OCI-LY3 (cell line): Measurements from ENCODE around the gene TMEM89.

Experiments
- H2AFZ ChIP-seq: fragments of 200-600, 300-600 bp; shearing (Covaris generic); 2 replicates; pipeline ENCODE4 v1.6.0; 2014; ENCODE audit warnings: antibody characterized with exemption, low read depth, low read length
- H3K27ac ChIP-seq: fragments of 200-600, 300-600 bp; sonication (generic); 2 replicates; pipeline ENCODE4 v1.5.1; 2014; ENCODE audit warnings: mild to moderate bottlenecking, low read length, moderate library complexity, mixed read lengths
- H3K27me3 ChIP-seq: fragments of 200-600, 300-600 bp; sonication (generic); 2 replicates; pipeline ENCODE4 v1.6.1; 2014; ENCODE audit warnings: low read depth, low read length, mixed read lengths
- H3K36me3 ChIP-seq: fragments of 200-600, 300-600 bp; sonication (generic); replicated peaks from 2 replicates; pipeline ENCODE3; 2014; ENCODE audit warnings: low read depth, low read length, mixed read lengths
- H3K4me1 ChIP-seq: fragments of 300-600, 200-600 bp; sonication (generic); 2 replicates; pipeline ENCODE4 v1.6.1; 2014; ENCODE audit warnings: low read length, mixed read lengths
- H3K4me2 ChIP-seq: fragments of 200-600, 300-600 bp; sonication (generic); 2 replicates; pipeline ENCODE4 v1.6.1; 2014; ENCODE audit warnings: low read length, mixed read lengths
- H3K4me3 ChIP-seq: fragments of 300-600, 200-600 bp; sonication (generic); 2 replicates; pipeline ENCODE4 v1.5.1; 2014; ENCODE audit warnings: antibody characterized with exemption, mild to moderate bottlenecking, low read length, moderate library complexity
- H3K79me2 ChIP-seq: fragments of 300-600, 200-600 bp; shearing (Covaris generic); 2 replicates; pipeline ENCODE4 v1.6.1; 2014; ENCODE audit warnings: mild to moderate bottlenecking, low read length, mixed read lengths
- H3K9ac ChIP-seq: fragments of 300-600, 200-600 bp; shearing (Covaris generic); 2 replicates; pipeline ENCODE4 v1.6.0; 2014; ENCODE audit warnings: mild to moderate bottlenecking, low read length, moderate library complexity
- H3K9me3 ChIP-seq: fragments of 200-600, 300-600 bp; shearing (Covaris generic); 2 replicates; pipeline ENCODE4 v1.6.1; 2014; ENCODE audit warnings: low read length, mixed read lengths; ENCODE audit not compliant: insufficient read depth
- H4K20me1 ChIP-seq: fragments of 200-600, 300-600 bp; sonication (generic); 2 replicates; pipeline ENCODE4 v1.6.1; 2016; ENCODE audit warnings: low read length, mixed read lengths; ENCODE audit not compliant: insufficient read depth
- CTCF ChIP-seq: fragments of 200-600, 300-600 bp; sonication (generic); IDR thresholded peaks from 2 replicates; pipeline ENCODE4 v1.5.1; 2014; ENCODE audit warnings: antibody characterized with exemption, low read length, low read depth
- EZH2phosphoT487 ChIP-seq: fragments of 200-600 bp; shearing (Covaris generic); IDR thresholded peaks from 2 replicates; pipeline ENCODE4 v1.6.1; 2018; ENCODE audit warnings: antibody characterized with exemption, mixed run types, low read depth

The TMEM89 gene

GRCh38 chr3:48619541-48620524 is 1.7 kb downstream of the TMEM89 start:
- TF ChIP-seq CTCF, result no peak
- no peak for TF ChIP-seq EZH2phosphoT487
- H3K9ac ChIP-seq, result no peak overlapping the region
- H3K4me2 ChIP-seq, result no peak overlapping the region
- H2AFZ ChIP-seq, result no peak overlapping the region
- peaks cover 21% of the 10 kb centered on the region for H3K9me3 ChIP-seq
- no peaks in the 10 kb centered on the region for H4K20me1 ChIP-seq
- peaks cover 16% of the 10 kb centered on the region for H3K36me3 ChIP-seq
- no peaks in the 10 kb centered on the region for H3K27me3 ChIP-seq
- H3K4me1 ChIP-seq, result no peaks in the 10 kb centered on the region
- no peaks in the 10 kb centered on the region for H3K79me2 ChIP-seq
- no peak overlapping the region for H3K27ac ChIP-seq
- no peak overlapping the region for H3K4me3 ChIP-seq

GRCh38 chr3:48617559-48617958 is 4.0 kb downstream of the TMEM89 start:
- Histone ChIP-seq H3K4me1 (no peaks in the 10 kb centered on the region), H3K9ac (no peak overlapping the region), H4K20me1 (no peaks in the 10 kb centered on the region), H3K79me2 (no peaks in the 10 kb centered on the region), H3K9me3 (peaks cover 21% of the 10 kb centered on the region), H3K27me3 (no peaks in the 10 kb centered on the region), H3K4me2 (no peak overlapping the region), H2AFZ (no peak overlapping the region), H3K4me3 (no peak overlapping the region), H3K36me3 (peaks cover 21% of the 10 kb centered on the region), H3K27ac (no peak overlapping the region)
- TF ChIP-seq EZH2phosphoT487 (no peak), CTCF (no peak)

- H3K9me3 ChIP-seq, result peaks cover 16% of the 10 kb centered on the region
- H4K20me1 ChIP-seq, result no peaks in the 10 kb centered on the region
- H3K27me3 ChIP-seq, result no peaks in the 10 kb centered on the region
- TF ChIP-seq EZH2phosphoT487 (no peak), CTCF (no peak)
- peaks cover 8% of the 10 kb centered on the region for H3K36me3 ChIP-seq
- peaks cover 4% of the 10 kb centered on the region for H3K79me2 ChIP-seq
- H3K4me2 ChIP-seq, result no peak overlapping the region
- H3K27ac ChIP-seq, result no peak overlapping the region
- H3K9ac ChIP-seq, result no peak overlapping the region
- H3K4me1 ChIP-seq, result peaks cover 3% of the 10 kb centered on the region; the same call in 1 of the 2 replicates
- H3K4me3 ChIP-seq, result no peak overlapping the region
- no peak overlapping the region for H2AFZ ChIP-seq
These were observed 7.5 kb downstream of the TMEM89 start for GRCh38 chr3:48614044-48614443.

DNA sequence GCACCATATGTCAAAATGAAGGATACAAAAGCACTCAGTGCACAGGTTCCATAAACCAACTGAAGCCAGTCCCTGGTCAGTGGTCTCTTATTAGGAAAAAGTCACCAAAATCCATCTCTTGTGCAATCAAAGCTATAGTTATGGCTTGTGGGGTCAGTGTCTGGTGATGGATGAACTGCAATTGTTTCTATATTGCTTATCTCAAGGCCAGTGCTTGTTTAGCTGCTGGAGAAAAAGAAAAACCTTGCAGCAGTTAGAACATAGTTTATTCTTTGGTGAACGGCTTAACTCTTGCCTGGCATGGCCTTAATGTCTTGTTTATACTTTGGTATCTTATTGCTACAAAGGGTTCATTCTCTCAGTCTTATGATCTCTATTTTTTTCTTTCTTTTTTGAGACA is 9.3 kb downstream of the TMEM89 start:
- Histone ChIP-seq H2AFZ (no peak overlapping the region), H3K9me3 (peaks cover 11% of the 10 kb centered on the region), H3K79me2 (peaks cover 20% of the 10 kb centered on the region), H3K4me3 (no peak overlapping the region), H3K4me1 (peaks cover 9% of the 10 kb centered on the region), H3K27me3 (no peaks in the 10 kb centered on the region), H4K20me1 (no peaks in the 10 kb centered on the region), H3K36me3 (peaks cover 8% of the 10 kb centered on the region), H3K9ac (no peak overlapping the region), H3K4me2 (no peak overlapping the region), H3K27ac (no peak overlapping the region)
- TF ChIP-seq CTCF, result no peak
- TF ChIP-seq EZH2phosphoT487, result no peak
